H1 (cell line): ENCODE results near the gene XPNPEP3. TPM values are rescaled to one million over a fixed set of nuclear protein-coding genes. Genes with fewer than 3 reads are reported as not detected.

Experiments
- CHD7 ChIP-seq: fragments of 300-600 bp; sonication (generic); IDR thresholded peaks from 2 replicates; pipeline ENCODE4 v1.7.1; 2012; ENCODE audit warnings: low read length, moderate library complexity, mild to moderate bottlenecking, inconsistent platforms; ENCODE audit not compliant: insufficient replicate concordance
- HDAC6 ChIP-seq: IDR thresholded peaks from one replicate; pipeline ENCODE4 v1.7.1; 2012; ENCODE audit warnings: low read depth, mild to moderate bottlenecking, inconsistent platforms, low read length, moderate library complexity
- KDM4A ChIP-seq: IDR thresholded peaks from one replicate; pipeline ENCODE4 v1.7.1; 2012; ENCODE audit warnings: low read depth, mild to moderate bottlenecking, moderate library complexity, low read length, inconsistent platforms; ENCODE audit not compliant: severe bottlenecking
- KDM5A ChIP-seq: fragments of 200-600 bp; IDR thresholded peaks from 2 replicates; pipeline ENCODE4 v1.7.1; 2012; ENCODE audit warnings: mild to moderate bottlenecking, low read length, inconsistent platforms, mixed read lengths
- MAFK ChIP-seq: IDR thresholded peaks from 2 replicates; pipeline ENCODE4 v1.6.1; 2012; ENCODE audit warnings: low read depth, mild to moderate bottlenecking, improper control_type of control experiment, low read length
- RNF2 ChIP-seq: fragments of 200-900, 300-1000 bp; sonication (generic); IDR thresholded peaks from 2 replicates; pipeline ENCODE4 v1.7.1; 2016; ENCODE audit warnings: borderline replicate concordance, low read depth, mild to moderate bottlenecking, antibody characterized with exemption, low read length; ENCODE audit not compliant: poor library complexity, severe bottlenecking; ENCODE audit errors: missing control alignments
- SIX5 ChIP-seq: IDR thresholded peaks from 2 replicates; pipeline ENCODE4 v1.6.1; 2011; ENCODE audit warnings: mild to moderate bottlenecking, low read depth, low read length
- SP2 ChIP-seq: IDR thresholded peaks from 2 replicates; pipeline ENCODE4 v1.6.1; 2012; ENCODE audit warnings: mild to moderate bottlenecking, low read length, inconsistent platforms
- TAF7 ChIP-seq: optimal IDR thresholded peaks from 2 replicates; pipeline ENCODE3; 2011; ENCODE audit warnings: low read depth, mild to moderate bottlenecking, inconsistent platforms, low read length, moderate library complexity, borderline replicate concordance
- polyA plus RNA-seq, 7 experiments: library from polyadenylated mRNA; depleted of rRNA in 3 of 7; stranded (reverse) in 5 of 7; unstranded in 2 of 7; fragments of >200 nt in 5 of 7; fragments of 200-250 nt in 2 of 7; gene quantifications; 1 replicate in 5 of 7; 2 replicates in 1 of 7; 4 replicates in 1 of 7; pipeline versions ENCODE4 v1.2.1 to v1.2.3, GENCODE V29; 2011 to 2013; ENCODE audit warnings: missing spikeins in 2 of 7, mixed read lengths in 2 of 7
- total RNA-seq: library from RNA; stranded (reverse); fragmentation: NEBNext Ultra II Directional; extraction: Animal tissue kit (Norgen Biotek cat#: 25700); gene quantifications from 2 replicates; pipeline ENCODE4 v1.2.1, GENCODE V29; 2021

XPNPEP3 gene
- total and polyA plus RNA-seq, 2 of the 8 experiments (the other 6 are each of a cell fraction or from before 2014, with no cell fraction given), result 25.8 to 29.2 TPM

- TF ChIP-seq CHD7 (no peak), SIX5 (no peak), MAFK (no peak), KDM4A (no peak), HDAC6 (no peak), TAF7 (no peak), RNF2 (no peak), KDM5A (no peak), SP2 (no peak)
Measured at GRCh38 chr22:40829131-40829530, 27.8 kb upstream of the XPNPEP3 start (continued).
